Karpas-422 (cell line): ENCODE measurements around the gene PACRG. TPM values are rescaled to one million over a fixed set of nuclear protein-coding genes. Genes with fewer than 3 reads are reported as not detected.

Experiments
- DNase-seq: peaks from one replicate; pipeline ENCODE4 v3.0.0-alpha.2; 2015
- H2AFZ ChIP-seq: fragments of 200-600 bp; sonication (generic); 2 replicates; pipeline ENCODE4 v1.6.1; 2014; ENCODE audit warnings: antibody characterized with exemption, low read length, mixed read lengths
- H3K27ac ChIP-seq: fragments of 200-600 bp; sonication (generic); 2 replicates; pipeline ENCODE4 v1.5.1; 2014; ENCODE audit warnings: mild to moderate bottlenecking, low read length, moderate library complexity
- H3K27me3 ChIP-seq: fragments of 200-600 bp; sonication (generic); 2 replicates; pipeline ENCODE4 v1.6.1; 2014; ENCODE audit warnings: low read length, mixed read lengths
- H3K36me3 ChIP-seq: fragments of 200-600 bp; sonication (generic); 2 replicates; pipeline ENCODE4 v1.6.1; 2014; ENCODE audit warnings: low read length, mixed read lengths; ENCODE audit not compliant: insufficient read depth
- H3K4me1 ChIP-seq: fragments of 200-600 bp; sonication (generic); 2 replicates; pipeline ENCODE4 v1.6.1; 2014; ENCODE audit warnings: mild to moderate bottlenecking, low read length, mixed read lengths
- H3K4me2 ChIP-seq: fragments of 200-600 bp; sonication (generic); 2 replicates; pipeline ENCODE4 v1.6.1; 2014; ENCODE audit warnings: low read length, low read depth, mild to moderate bottlenecking; ENCODE audit not compliant: poor library complexity, severe bottlenecking
- H3K4me3 ChIP-seq: fragments of 200-600 bp; sonication (generic); 2 replicates; pipeline ENCODE4 v1.5.1; 2014; ENCODE audit warnings: mild to moderate bottlenecking, antibody characterized with exemption, low read length, mixed read lengths
- H3K79me2 ChIP-seq: fragments of 200-600 bp; sonication (generic); 2 replicates; pipeline ENCODE4 v1.6.1; 2014; ENCODE audit warnings: mild to moderate bottlenecking, low read length, mixed read lengths
- H3K9ac ChIP-seq: fragments of 200-600 bp; sonication (generic); 2 replicates; pipeline ENCODE4 v1.6.0; 2014; ENCODE audit warnings: low read length
- H3K9me2 ChIP-seq: fragments of 200-600 bp; sonication (generic), shearing (Covaris generic); replicated peaks from 2 replicates; pipeline ENCODE4 v1.6.0; 2014; ENCODE audit warnings: mild to moderate bottlenecking, low read length, moderate library complexity; ENCODE audit not compliant: insufficient read depth
- H3K9me3 ChIP-seq: fragments of 300-700, 200-600 bp; sonication (generic); 2 replicates; pipeline ENCODE4 v1.6.1; 2014; ENCODE audit warnings: low read length, mixed read lengths
- H4K20me1 ChIP-seq: fragments of 200-600 bp; sonication (generic); 2 replicates; pipeline ENCODE4 v1.6.1; 2014; ENCODE audit warnings: mild to moderate bottlenecking, antibody characterized with exemption, low read length, low read depth; ENCODE audit not compliant: insufficient read depth
- total RNA-seq: library from RNA; depleted of rRNA; stranded (reverse); fragments of >200 nt; shearing (Covaris generic); gene quantifications from 2 replicates; pipeline ENCODE4 v1.2.3, GENCODE V29; 2014; ENCODE audit warnings: low replicate concordance

Gene PACRG
- total RNA-seq, 1 experiment from 2014 or later = not detected

DNA sequence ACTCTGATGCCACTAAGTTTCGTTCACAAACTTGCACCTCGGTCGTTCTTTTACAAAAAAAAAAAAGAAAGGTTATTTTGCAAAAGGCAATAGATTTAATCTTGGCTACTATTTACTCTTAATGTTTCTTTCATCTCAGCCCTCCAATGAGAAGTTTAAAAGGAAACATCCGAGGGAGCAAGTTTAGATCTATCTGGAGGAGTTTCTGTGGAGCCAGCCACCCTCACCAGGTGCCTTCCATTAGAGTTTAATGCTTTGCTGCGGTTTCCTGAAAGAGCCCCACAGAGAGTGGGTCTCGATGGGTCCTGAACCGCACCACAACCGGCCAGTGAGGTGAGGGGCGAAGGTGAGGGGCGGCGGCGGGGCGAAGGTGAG lies 840 bp upstream of the PACRG start:
- H3K27ac ChIP-seq = no peak overlapping the region
- H3K36me3 ChIP-seq = no peaks in the 10 kb centered on the region
- no peak overlapping the region for H2AFZ ChIP-seq
- H3K4me1 ChIP-seq = no peaks in the 10 kb centered on the region
- no peaks in the 10 kb centered on the region for H3K79me2 ChIP-seq
- H3K27me3 ChIP-seq = no peaks in the 10 kb centered on the region
- peak overlapping the region; percentile 58 for H3K4me2 ChIP-seq
- peaks cover 11% of the 10 kb centered on the region; the same call in 1 of the 2 replicates for H3K9me3 ChIP-seq
- H3K9me2 ChIP-seq = no peaks in the 10 kb centered on the region
- H4K20me1 ChIP-seq = no peaks in the 10 kb centered on the region
- DNase-seq = no peak
- H3K4me3 ChIP-seq = peak overlapping the region; percentile 63; the same call in 1 of the 2 replicates
- H3K9ac ChIP-seq = no peak overlapping the region

GRCh38 chr6:162728197-162728596 lies 423 bp downstream of the PACRG start:
- DNase-seq = no peak
- no peaks in the 10 kb centered on the region for H3K79me2 ChIP-seq
- no peak overlapping the region for H3K4me2 ChIP-seq
- peaks cover 10% of the 10 kb centered on the region; the same call in 1 of the 2 replicates for H3K9me3 ChIP-seq
- no peaks in the 10 kb centered on the region for H3K36me3 ChIP-seq
- H2AFZ ChIP-seq = no peak overlapping the region
- no peak overlapping the region for H3K27ac ChIP-seq
- H3K27me3 ChIP-seq = no peaks in the 10 kb centered on the region
- no peaks in the 10 kb centered on the region for H4K20me1 ChIP-seq
- no peak overlapping the region for H3K4me3 ChIP-seq
- H3K9me2 ChIP-seq = no peaks in the 10 kb centered on the region
- H3K4me1 ChIP-seq = no peaks in the 10 kb centered on the region
- no peak overlapping the region for H3K9ac ChIP-seq

DNA sequence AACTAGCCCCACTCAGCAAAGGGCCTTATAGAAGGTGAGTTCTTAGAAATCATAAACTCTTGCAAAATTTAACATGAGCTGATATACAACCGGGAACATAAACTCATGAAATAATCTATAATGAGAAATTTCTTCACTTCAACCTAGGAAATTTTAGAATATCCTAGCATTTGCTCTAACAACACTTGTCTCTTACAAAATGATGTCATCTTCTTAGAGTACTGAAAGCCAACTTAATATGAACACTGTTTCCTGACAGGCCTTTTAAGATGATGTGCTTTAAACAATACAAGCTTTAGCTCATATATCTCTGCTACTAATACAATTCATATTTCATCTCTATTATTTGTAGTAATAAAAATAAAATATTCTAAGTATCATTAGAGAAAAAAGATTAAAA lies 932 bp downstream of the PACRG start:
- Histone ChIP-seq H2AFZ (no peak overlapping the region), H3K9me2 (no peaks in the 10 kb centered on the region), H3K79me2 (no peaks in the 10 kb centered on the region), H3K4me1 (no peaks in the 10 kb centered on the region), H3K27ac (no peak overlapping the region), H3K4me3 (no peak overlapping the region), H3K36me3 (no peaks in the 10 kb centered on the region), H3K4me2 (no peak overlapping the region), H3K27me3 (no peaks in the 10 kb centered on the region), H4K20me1 (no peaks in the 10 kb centered on the region), H3K9me3 (peaks cover 8% of the 10 kb centered on the region; the same call in 1 of the 2 replicates), H3K9ac (no peak overlapping the region)
- no peak for DNase-seq

DNA sequence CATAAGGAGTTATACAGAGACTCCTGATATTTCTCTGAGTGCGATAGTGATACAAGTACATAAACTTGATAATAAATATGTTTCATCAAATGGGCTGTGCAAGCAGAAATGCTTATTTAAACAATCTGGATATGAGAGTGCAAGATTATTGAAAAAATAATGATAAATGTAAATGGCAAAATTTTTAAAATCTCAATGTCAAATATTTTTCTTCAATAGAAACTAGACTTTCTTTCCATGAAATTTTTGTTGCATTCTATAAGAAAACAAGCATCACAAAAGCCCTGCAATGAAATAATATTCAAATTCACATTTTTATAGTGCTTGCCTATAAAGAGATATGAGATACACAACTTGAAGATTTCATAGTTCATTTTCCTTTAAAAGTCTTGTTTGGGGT lies 2.7 kb downstream of the PACRG start:
- H4K20me1 ChIP-seq = no peaks in the 10 kb centered on the region
- H3K79me2 ChIP-seq = no peaks in the 10 kb centered on the region

GRCh38 chr6:162733489-162733888 lies 5.7 kb downstream of the PACRG start:
- Histone ChIP-seq H3K4me1 (no peaks in the 10 kb centered on the region), H3K79me2 (no peaks in the 10 kb centered on the region), H3K27ac (no peak overlapping the region), H4K20me1 (no peaks in the 10 kb centered on the region), H3K27me3 (no peaks in the 10 kb centered on the region), H3K9ac (no peak overlapping the region), H3K4me2 (no peak overlapping the region), H3K9me2 (no peaks in the 10 kb centered on the region; the same call in 1 of the 2 replicates), H2AFZ (no peak overlapping the region), H3K9me3 (peaks cover 18% of the 10 kb centered on the region; the same call in 1 of the 2 replicates), H3K4me3 (no peak overlapping the region), H3K36me3 (no peaks in the 10 kb centered on the region)
- DNase-seq = no peak

More for the DNA sequence above, 2.7 kb downstream of the PACRG start:
- Histone ChIP-seq H3K4me3 (no peak overlapping the region), H3K4me2 (no peak overlapping the region), H3K9me2 (no peaks in the 10 kb centered on the region; the same call in 1 of the 2 replicates), H3K36me3 (no peaks in the 10 kb centered on the region), H3K9ac (no peak overlapping the region), H3K27ac (no peak overlapping the region), H2AFZ (no peak overlapping the region), H3K27me3 (no peaks in the 10 kb centered on the region), H3K9me3 (peaks cover 10% of the 10 kb centered on the region; the same call in 1 of the 2 replicates), H3K4me1 (no peaks in the 10 kb centered on the region)
- DNase-seq = no peak

DNA sequence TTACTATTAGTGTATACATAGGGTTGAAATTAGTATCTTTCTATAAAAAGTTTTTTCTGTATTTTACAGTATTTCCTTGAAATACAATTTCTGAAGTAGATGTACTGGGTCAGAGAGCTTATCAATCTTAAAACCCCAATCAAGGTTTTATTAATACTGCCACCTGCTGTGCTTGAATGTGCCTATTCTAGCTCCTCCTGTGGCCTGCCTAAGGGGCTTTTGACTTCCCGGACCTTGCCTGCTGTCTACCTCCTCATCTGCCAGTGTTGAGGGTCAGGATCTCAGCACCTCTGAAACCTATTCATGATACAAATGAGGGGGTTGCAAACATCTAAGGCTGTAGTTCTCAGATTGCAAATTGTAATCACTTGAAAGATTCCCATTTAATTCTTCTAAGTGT lies 9.2 kb downstream of the PACRG start:
- Histone ChIP-seq H3K9me3 (peaks cover 10% of the 10 kb centered on the region; the same call in 1 of the 2 replicates), H3K9me2 (no peaks in the 10 kb centered on the region; the same call in 1 of the 2 replicates), H4K20me1 (no peaks in the 10 kb centered on the region), H3K4me1 (no peaks in the 10 kb centered on the region), H3K36me3 (no peaks in the 10 kb centered on the region), H3K27ac (no peak overlapping the region), H3K4me3 (no peak overlapping the region), H2AFZ (no peak overlapping the region), H3K9ac (no peak overlapping the region), H3K79me2 (no peaks in the 10 kb centered on the region), H3K4me2 (no peak overlapping the region), H3K27me3 (no peaks in the 10 kb centered on the region)
- DNase-seq = no peak

DNA sequence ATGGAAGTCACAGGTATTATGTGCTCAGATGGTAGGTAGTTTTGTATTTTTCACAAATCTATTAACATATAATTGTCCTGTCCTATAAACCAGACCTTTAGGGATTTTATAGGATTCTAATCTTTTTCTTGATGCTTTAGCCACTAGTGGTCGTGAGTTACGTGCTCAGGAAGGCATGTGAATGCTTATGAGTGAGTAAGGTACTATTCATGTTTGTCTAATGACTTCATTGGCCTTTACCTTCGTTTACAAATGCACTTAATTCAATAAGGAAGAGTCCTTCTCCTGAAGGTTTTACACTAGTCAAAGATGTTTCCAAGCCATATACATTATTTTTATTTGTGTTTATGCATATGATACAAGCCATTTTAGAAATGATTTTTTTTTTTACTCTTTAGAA lies 23.0 kb downstream of the PACRG start:
- Histone ChIP-seq H3K9ac (no peak overlapping the region), H3K36me3 (no peaks in the 10 kb centered on the region), H3K9me2 (no peaks in the 10 kb centered on the region), H3K4me2 (no peak overlapping the region), H3K27ac (no peak overlapping the region), H3K27me3 (no peaks in the 10 kb centered on the region), H2AFZ (no peak overlapping the region), H3K9me3 (peaks cover 6% of the 10 kb centered on the region), H4K20me1 (no peaks in the 10 kb centered on the region), H3K4me1 (no peaks in the 10 kb centered on the region), H3K79me2 (no peaks in the 10 kb centered on the region), H3K4me3 (no peak overlapping the region)
- DNase-seq = no peak

- Histone ChIP-seq H3K4me2 (no peak overlapping the region), H2AFZ (no peak overlapping the region), H3K79me2 (no peaks in the 10 kb centered on the region), H4K20me1 (no peaks in the 10 kb centered on the region), H3K4me1 (no peaks in the 10 kb centered on the region), H3K9me2 (no peaks in the 10 kb centered on the region), H3K9me3 (peaks cover 6% of the 10 kb centered on the region), H3K36me3 (no peaks in the 10 kb centered on the region), H3K27ac (no peak overlapping the region), H3K9ac (no peak overlapping the region), H3K4me3 (no peak overlapping the region), H3K27me3 (no peaks in the 10 kb centered on the region)
- no peak for DNase-seq
Observed at GRCh38 chr6:162751211-162751859, 23.6 kb downstream of the PACRG start.
